AG04450 (cell line): ENCODE measurements around the gene ZNF365. TPM values are rescaled to one million over a fixed set of nuclear protein-coding genes. Genes with fewer than 3 reads are reported as not detected.

ENCODE experiments used
- CTCF ChIA-PET: fragments of 300-600, 350-600 bp; formaldehyde crosslinking; extraction: SDS; loops from one replicate; lab custom pipeline; 2022; ENCODE audit warnings: antibody characterized with exemption, inconsistent platforms; lab: Charles Lee
- POLR2A ChIA-PET: fragments of 350-600 bp; formaldehyde crosslinking; extraction: SDS; loops from one replicate; lab custom pipeline; 2021; ENCODE audit warnings: antibody characterized with exemption, inconsistent platforms; lab: Yijun Ruan, JAX
- DNase-seq: peaks from one replicate; pipeline ENCODE4 v3.0.0-alpha.2; 2011; ENCODE audit warnings: low read depth, low spot score
- H3K27ac ChIP-seq: one replicate; pipeline ENCODE4 v1.5.1; 2012; ENCODE audit warnings: low read depth, low read length, control low read depth
- H3K27me3 ChIP-seq: one replicate; pipeline ENCODE4 v1.6.0; 2012; ENCODE audit warnings: low read length; ENCODE audit not compliant: control insufficient read depth, insufficient read depth
- H3K4me3 ChIP-seq: 2 replicates; pipeline ENCODE4 v1.5.1; 2011; ENCODE audit warnings: mild to moderate bottlenecking, low read depth, low read length, control low read depth
- H3K9me3 ChIP-seq: 2 replicates; pipeline ENCODE4 v1.5.1; 2012; ENCODE audit warnings: low read length; ENCODE audit not compliant: control insufficient read depth, insufficient read depth
- CTCF ChIP-seq: IDR thresholded peaks from 2 replicates; pipeline ENCODE4 v1.5.1; 2011; ENCODE audit warnings: low read depth, low read length, control low read depth, inconsistent platforms
- polyA plus RNA-seq: library from polyadenylated mRNA; depleted of rRNA; stranded (reverse); fragments of >200 nt; gene quantifications from 2 replicates; pipeline ENCODE4 v1.2.3, GENCODE V29; 2011

ZNF365 gene
- polyA plus RNA-seq, 1 experiment: 3.9 TPM

- Histone ChIP-seq H3K9me3 (no peaks in the 10 kb centered on the region), H3K27me3 (no peaks in the 10 kb centered on the region), H3K4me3 (no peak overlapping the region), H3K27ac (no peak overlapping the region)
- DNase-seq: no peak
- ChIA-PET POLR2A (no interaction called here), CTCF (interaction anchor here (1.1 kb wide), 1 partner anchor 376 kb away, joined by 4 read pairs; no protein-coding TSS in a partner anchor)
- no peak for TF ChIP-seq CTCF
Observed at GRCh38 chr10:62442006-62442405, 67.8 kb downstream of the ZNF365 start.

GRCh38 chr10:62442894-62443669 lies 68.9 kb downstream of the ZNF365 start:
- no peak overlapping the region for H3K4me3 ChIP-seq
- H3K27me3 ChIP-seq: no peaks in the 10 kb centered on the region
- H3K9me3 ChIP-seq: no peaks in the 10 kb centered on the region
- no peak for DNase-seq
- ChIA-PET POLR2A (no interaction called here), CTCF (interaction anchor here (0.7 to 1.3 kb wide), 4 partner anchors 179 to 714 kb away, joined by 3 to 5 read pairs (median 4); no protein-coding TSS in a partner anchor)
- no peak overlapping the region for H3K27ac ChIP-seq
- no peak for TF ChIP-seq CTCF

GRCh38 chr10:62443866-62444265 lies 69.7 kb downstream of the ZNF365 start:
- H3K27me3 ChIP-seq: no peaks in the 10 kb centered on the region
- ChIA-PET CTCF (interaction anchor here (0.7 to 1.3 kb wide), 2 partner anchors 588 to 714 kb away, joined by 3 to 5 read pairs; no protein-coding TSS in a partner anchor), POLR2A (no interaction called here)
- TF ChIP-seq CTCF: no peak
- H3K27ac ChIP-seq: no peak overlapping the region
- no peak for DNase-seq
- no peak overlapping the region for H3K4me3 ChIP-seq
- H3K9me3 ChIP-seq: no peaks in the 10 kb centered on the region

- Histone ChIP-seq H3K27me3 (no peaks in the 10 kb centered on the region), H3K4me3 (no peak overlapping the region), H3K27ac (no peak overlapping the region), H3K9me3 (no peaks in the 10 kb centered on the region)
- CTCF ChIA-PET: interaction anchor here (1.0 kb wide), 1 partner anchor 10 kb away, joined by 6 read pairs; no protein-coding TSS in a partner anchor
- DNase-seq: no peak
- no peak for TF ChIP-seq CTCF
- POLR2A ChIA-PET: no interaction called here
Observed at GRCh38 chr10:62446627-62447026, 72.5 kb downstream of the ZNF365 start.

GRCh38 chr10:62450912-62451610 lies 76.9 kb downstream of the ZNF365 start:
- POLR2A ChIA-PET: no interaction called here
- CTCF ChIA-PET: interaction anchor here (0.6 to 5.5 kb wide), 3 partner anchors 13 to 707 kb away, joined by 3 to 48 read pairs (median 4); no protein-coding TSS in a partner anchor
- Histone ChIP-seq H3K4me3 (no peak overlapping the region), H3K9me3 (no peaks in the 10 kb centered on the region), H3K27ac (no peak overlapping the region), H3K27me3 (no peaks in the 10 kb centered on the region)
- TF ChIP-seq CTCF: no peak
- DNase-seq: no peak
